ENCODE results near the gene PDZD2. TPM values are rescaled to one million over a fixed set of nuclear protein-coding genes. Genes with fewer than 3 reads are reported as not detected.

The PDZD2 gene
- total RNA-seq, 2 experiments from 2014 or later = 1.3 to 1.8 TPM

DNA sequence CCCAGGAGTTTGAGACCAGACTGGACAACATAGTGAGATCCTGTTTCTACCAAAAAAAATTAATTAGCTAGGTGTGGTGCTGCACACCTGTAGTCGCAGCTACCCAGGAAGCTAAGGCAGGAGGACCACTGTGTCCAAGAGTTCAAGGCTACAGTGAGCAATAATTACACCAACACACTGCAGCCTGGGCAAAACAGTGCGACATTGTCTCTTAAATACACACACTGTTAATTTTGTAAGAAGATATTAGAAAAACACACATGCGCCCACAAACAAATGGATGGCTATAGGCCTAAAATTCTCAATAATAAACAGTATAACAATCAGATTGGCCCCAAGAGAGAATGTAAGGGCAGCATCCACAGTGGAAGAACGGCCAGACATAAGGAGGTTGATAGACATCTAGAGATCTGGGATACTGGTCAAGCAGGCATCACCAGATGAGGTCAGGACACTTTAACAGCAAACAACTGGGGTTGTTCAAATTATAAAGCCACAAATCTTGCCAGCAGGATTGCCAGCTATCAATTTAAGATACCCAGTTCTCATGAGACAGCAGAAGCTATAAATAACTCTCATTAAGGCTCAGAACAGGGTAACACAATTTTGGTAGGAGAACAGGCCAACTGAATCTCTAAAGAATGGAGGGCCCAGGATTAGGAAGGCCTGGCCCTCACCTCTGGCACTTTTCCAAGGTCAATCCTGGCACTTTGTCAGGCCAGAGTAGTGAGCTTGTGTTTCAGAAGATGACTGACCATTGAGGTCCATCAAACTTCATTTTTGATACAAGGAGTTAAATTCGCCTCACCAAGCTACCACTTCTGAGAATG, 505.7 kb downstream of the PDZD2 start:
- peaks cover 59% of the 10 kb centered on the region for H3K36me3 Mint-ChIP-seq (ENCODE audit: low read depth)
- H3K4me1 ChIP-seq (ENCODE audit: insufficient read depth, low read length) = peaks cover 11% of the 10 kb centered on the region
- peak overlapping the region; percentile 18 for H3K27ac Mint-ChIP-seq
- no peak overlapping the region for H3K4me3 ChIP-seq (ENCODE audit: low read length)
- TF ChIP-seq, protein P1, sequence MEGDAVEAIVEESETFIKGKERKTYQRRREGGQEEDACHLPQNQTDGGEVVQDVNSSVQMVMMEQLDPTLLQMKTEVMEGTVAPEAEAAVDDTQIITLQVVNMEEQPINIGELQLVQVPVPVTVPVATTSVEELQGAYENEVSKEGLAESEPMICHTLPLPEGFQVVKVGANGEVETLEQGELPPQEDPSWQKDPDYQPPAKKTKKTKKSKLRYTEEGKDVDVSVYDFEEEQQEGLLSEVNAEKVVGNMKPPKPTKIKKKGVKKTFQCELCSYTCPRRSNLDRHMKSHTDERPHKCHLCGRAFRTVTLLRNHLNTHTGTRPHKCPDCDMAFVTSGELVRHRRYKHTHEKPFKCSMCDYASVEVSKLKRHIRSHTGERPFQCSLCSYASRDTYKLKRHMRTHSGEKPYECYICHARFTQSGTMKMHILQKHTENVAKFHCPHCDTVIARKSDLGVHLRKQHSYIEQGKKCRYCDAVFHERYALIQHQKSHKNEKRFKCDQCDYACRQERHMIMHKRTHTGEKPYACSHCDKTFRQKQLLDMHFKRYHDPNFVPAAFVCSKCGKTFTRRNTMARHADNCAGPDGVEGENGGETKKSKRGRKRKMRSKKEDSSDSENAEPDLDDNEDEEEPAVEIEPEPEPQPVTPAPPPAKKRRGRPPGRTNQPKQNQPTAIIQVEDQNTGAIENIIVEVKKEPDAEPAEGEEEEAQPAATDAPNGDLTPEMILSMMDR (IDR thresholded peaks at IDR 0.05) = no peak
- H3K36me3 ChIP-seq (ENCODE audit: insufficient read depth, low read length) = peaks cover 6% of the 10 kb centered on the region
- H3K9me3 ChIP-seq (ENCODE audit: control insufficient read depth in 1 of 2, insufficient read depth in 1 of 2, low read length in 2 of 2) = no peaks in the 10 kb centered on the region
- no peaks in the 10 kb centered on the region for H3K27me3 Mint-ChIP-seq
- H3K27me3 ChIP-seq (ENCODE audit: control insufficient read depth in 1 of 2, insufficient read depth in 2 of 2, low read length in 2 of 2) = no peaks in the 10 kb centered on the region
- ChIA-PET CTCF (no interaction called here), POLR2A (interaction anchor here (1.6 kb wide), 1 partner anchor 30 kb away, joined by 5 read pairs; the partner anchor contains the start of gene GOLPH3)
- DNase-seq = no peak
- ATAC-seq (ENCODE audit: poor library complexity) = no peak
- intact Hi-C loops (cut with DNase I, micrococcal nuclease) = no loop called here
- no peak overlapping the region for H3K27ac ChIP-seq (ENCODE audit: low read depth in 1 of 2, low read length in 2 of 2)
- no peak overlapping the region for H3K4me3 Mint-ChIP-seq
- no peaks in the 10 kb centered on the region for H3K9me3 Mint-ChIP-seq
- H3K4me1 Mint-ChIP-seq (ENCODE audit: low read depth) = peaks cover 57% of the 10 kb centered on the region

DNA sequence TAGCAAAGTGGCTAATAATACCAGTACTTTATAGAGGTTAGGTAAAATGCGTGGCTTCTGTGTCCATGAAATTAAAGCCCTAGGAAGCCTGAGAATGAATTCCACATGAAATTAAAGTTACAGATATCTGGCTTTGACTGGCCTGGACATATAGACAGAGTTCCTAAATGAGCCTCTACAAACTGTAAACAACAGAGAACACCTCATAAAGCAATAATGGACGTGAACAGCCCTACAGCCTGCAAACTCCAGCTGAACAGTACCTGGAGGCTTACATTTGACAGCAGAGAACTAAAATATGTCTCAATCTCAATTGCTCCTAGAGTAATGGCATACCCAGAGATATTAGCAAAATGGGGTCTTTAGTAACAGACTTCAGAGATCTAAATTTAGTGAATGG, 506.4 kb downstream of the PDZD2 start:
- H3K4me1 ChIP-seq (ENCODE audit: insufficient read depth, low read length) = peaks cover 12% of the 10 kb centered on the region
- H3K36me3 Mint-ChIP-seq (ENCODE audit: low read depth) = peaks cover 54% of the 10 kb centered on the region
- peaks cover 54% of the 10 kb centered on the region for H3K4me1 Mint-ChIP-seq (ENCODE audit: low read depth)
- TF ChIP-seq, protein P1 (IDR thresholded peaks at IDR 0.05) = no peak
- ChIA-PET CTCF (no interaction called here), POLR2A (no interaction called here)
- H3K27ac ChIP-seq (ENCODE audit: low read depth in 1 of 2, low read length in 2 of 2) = no peak overlapping the region
- intact Hi-C loops (cut with DNase I, micrococcal nuclease) = no loop called here
- H3K36me3 ChIP-seq (ENCODE audit: insufficient read depth, low read length) = peaks cover 6% of the 10 kb centered on the region
- H3K9me3 ChIP-seq (ENCODE audit: control insufficient read depth in 1 of 2, insufficient read depth in 1 of 2, low read length in 2 of 2) = no peaks in the 10 kb centered on the region
- no peaks in the 10 kb centered on the region for H3K27me3 Mint-ChIP-seq
- H3K27ac Mint-ChIP-seq = peak overlapping the region; percentile 8
- H3K4me3 ChIP-seq (ENCODE audit: low read length) = no peak overlapping the region
- no peaks in the 10 kb centered on the region for H3K27me3 ChIP-seq (ENCODE audit: control insufficient read depth in 1 of 2, insufficient read depth in 2 of 2, low read length in 2 of 2)
- no peak overlapping the region for H3K4me3 Mint-ChIP-seq
- no peaks in the 10 kb centered on the region for H3K9me3 Mint-ChIP-seq
- DNase-seq (no peak), ATAC-seq (ENCODE audit: poor library complexity) (no peak)

DNA sequence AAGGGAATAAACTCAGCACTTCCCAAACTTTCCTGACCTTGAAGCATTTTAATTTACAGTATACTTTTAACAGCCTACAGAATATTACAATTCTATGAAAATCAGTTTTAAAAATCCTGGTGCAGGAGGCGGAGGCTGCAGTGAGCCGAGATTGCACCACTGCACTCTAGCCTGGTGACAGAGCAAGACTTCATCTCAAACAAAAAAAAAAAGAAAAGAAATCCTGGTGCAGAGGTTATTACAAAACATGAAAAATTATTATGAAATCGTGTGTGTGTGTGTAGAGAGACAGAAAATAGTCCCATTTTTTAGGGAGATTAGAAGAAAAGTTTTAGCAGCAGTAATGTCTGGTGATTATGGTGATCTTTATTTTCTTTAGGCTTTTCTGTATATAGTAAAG, 508.3 kb downstream of the PDZD2 start:
- Mint-ChIP-seq H3K4me1 (ENCODE audit: low read depth) (peaks cover 60% of the 10 kb centered on the region), H3K27ac (peak overlapping the region; percentile 21), H3K36me3 (ENCODE audit: low read depth) (peaks cover 46% of the 10 kb centered on the region), H3K9me3 (no peaks in the 10 kb centered on the region), H3K27me3 (no peaks in the 10 kb centered on the region), H3K4me3 (no peak overlapping the region)
- TF ChIP-seq, protein P1 (IDR thresholded peaks at IDR 0.05) = no peak
- ATAC-seq (ENCODE audit: poor library complexity) (no peak), DNase-seq (no peak)
- no peak overlapping the region for H3K4me3 ChIP-seq (ENCODE audit: low read length)
- no peak overlapping the region for H3K27ac ChIP-seq (ENCODE audit: low read depth in 1 of 2, low read length in 2 of 2)
- intact Hi-C loops (cut with DNase I, micrococcal nuclease) = no loop called here
- H3K27me3 ChIP-seq (ENCODE audit: control insufficient read depth in 1 of 2, insufficient read depth in 2 of 2, low read length in 2 of 2) = no peaks in the 10 kb centered on the region
- H3K4me1 ChIP-seq (ENCODE audit: insufficient read depth, low read length) = peaks cover 14% of the 10 kb centered on the region
- ChIA-PET POLR2A (interaction anchor here (0.6 kb wide), 1 partner anchor 1866 kb away, joined by 3 read pairs; no protein-coding TSS in a partner anchor), CTCF (interaction anchor here (1.4 kb wide), 1 partner anchor 17 kb away, joined by 4 read pairs; no protein-coding TSS in a partner anchor)
- no peaks in the 10 kb centered on the region for H3K9me3 ChIP-seq (ENCODE audit: control insufficient read depth in 1 of 2, insufficient read depth in 1 of 2, low read length in 2 of 2)
- peaks cover 2% of the 10 kb centered on the region for H3K36me3 ChIP-seq (ENCODE audit: insufficient read depth, low read length)
